HepG2 (cell line): ENCODE data around the gene GNG12. TPM values are rescaled to one million over a fixed set of nuclear protein-coding genes. Genes with fewer than 3 reads are reported as not detected.

ENCODE experiments used
- ATAC-seq: fragments of 200-7000 bp; cut with Tn5 transposase; 3 replicates; pipeline ENCODE4 v1.9.1; 2020; ENCODE audit warnings: mild to moderate bottlenecking, moderate library complexity
- BruUV-seq: library from RNA; stranded (reverse); fragments of 400-500 nt; replicated peaks from 2 replicates; lab custom pipeline; 2021; lab: Mats Ljungman, UMichigan
- CTCF ChIA-PET: fragments of 300-600 bp; formaldehyde crosslinking; extraction: SDS; loops from one replicate; lab custom pipeline; 2021; ENCODE audit warnings: low total read pairs, inconsistent platforms, low intra/inter-chr PET ratio; lab: Yijun Ruan, JAX
- POLR2A ChIA-PET: fragments of 350-600 bp; sonication (Branson Sonifier 250); formaldehyde crosslinking; loops from one replicate; lab custom pipeline; 2020; ENCODE audit warnings: antibody characterized with exemption, inconsistent platforms; lab: Yijun Ruan, JAX
- DNase-seq: peaks from one replicate; pipeline ENCODE4 v3.0.0-alpha.2; 2015; ENCODE audit warnings: low spot score
- FAIRE-seq: peaks from 3 replicates; lab custom pipeline; 2011; peaks lifted over from hg19 to GRCh38; lab: Jason Lieb, UNC
- H2AFZ ChIP-seq: one replicate; pipeline ENCODE4 v1.6.1; 2011; ENCODE audit warnings: low read length, inconsistent platforms
- H3K27ac ChIP-seq: fragments of 300-600 bp; 3 replicates; pipeline ENCODE4 v1.8.0; 2011; ENCODE audit warnings: mixed run types, mild to moderate bottlenecking, mixed read lengths, low read length, inconsistent platforms; ENCODE audit not compliant: insufficient read depth; ENCODE audit errors: extremely low read length
- H3K27me3 ChIP-seq, 2 experiments: fragments of 200-600 bp in 1 of 2; 2 replicates in 1 of 2; 3 replicates in 1 of 2; pipeline versions ENCODE4 v1.6.0 to v1.8.0; 2011; ENCODE audit warnings: low read length in 2 of 2, mild to moderate bottlenecking in 2 of 2, moderate library complexity in 2 of 2, inconsistent platforms in 1 of 2; ENCODE audit not compliant: insufficient read depth in 2 of 2, control insufficient read depth in 1 of 2
- H3K36me3 ChIP-seq, 2 experiments: fragments of 200-600 bp in 1 of 2; replicated peaks in 1 of 2; 2 replicates in 1 of 2; 3 replicates in 1 of 2; pipeline versions ENCODE4 v1.5.1 to v1.8.0; 2011; ENCODE audit warnings: low read length in 2 of 2, inconsistent platforms in 1 of 2; ENCODE audit not compliant: insufficient read depth in 2 of 2, control insufficient read depth in 1 of 2
- H3K4me1 ChIP-seq: 2 replicates; pipeline ENCODE4 v1.5.1; 2012; ENCODE audit warnings: low read length, inconsistent platforms; ENCODE audit not compliant: insufficient read depth
- H3K4me2 ChIP-seq: 2 replicates; pipeline ENCODE4 v1.6.0; 2011; ENCODE audit warnings: low read depth, low read length, inconsistent platforms
- H3K4me3 ChIP-seq, 3 experiments: fragments of 200-600 bp in 1 of 3; sonication (generic), shearing (Covaris generic) in 1 of 3; replicated peaks in 1 of 3; 2 replicates each; pipeline ENCODE4 v1.5.1; 2011 to 2016; ENCODE audit warnings: low read length in 3 of 3, inconsistent platforms in 2 of 3, low read depth in 2 of 3, mild to moderate bottlenecking in 2 of 3, control low read depth in 1 of 3, mixed read lengths in 1 of 3; ENCODE audit not compliant: insufficient read depth in 1 of 3
- H3K79me2 ChIP-seq: one replicate; pipeline ENCODE4 v1.6.1; 2011; ENCODE audit warnings: low read length, inconsistent platforms; ENCODE audit not compliant: insufficient read depth
- H3K9ac ChIP-seq: 2 replicates; pipeline ENCODE4 v1.6.0; 2011; ENCODE audit warnings: mild to moderate bottlenecking, low read depth, low read length, inconsistent platforms; ENCODE audit not compliant: insufficient read depth
- H3K9me3 ChIP-seq: 2 replicates; pipeline ENCODE4 v1.5.1; 2012; ENCODE audit warnings: mild to moderate bottlenecking, low read length
- H4K20me1 ChIP-seq: 2 replicates; pipeline ENCODE4 v1.6.0; 2011; ENCODE audit warnings: inconsistent platforms, mild to moderate bottlenecking, low read length, moderate library complexity; ENCODE audit not compliant: insufficient read depth
- ARHGAP35 ChIP-seq: sonication (generic); formaldehyde crosslinking; IDR thresholded peaks from 2 replicates; pipeline ENCODE4 v1.9.0; 2022; ENCODE audit warnings: mild to moderate bottlenecking, inconsistent platforms, moderate library complexity, missing genetic modification reagents, borderline replicate concordance
- ARNT2 ChIP-seq: sonication (generic); formaldehyde crosslinking; IDR thresholded peaks from 2 replicates; pipeline ENCODE4 v1.8.0; 2022; ENCODE audit warnings: mild to moderate bottlenecking, low read depth, missing genetic modification reagents, moderate library complexity
- CEBPG ChIP-seq: IDR thresholded peaks from 2 replicates; pipeline ENCODE4 v1.6.1; 2016
- FOXP1 ChIP-seq, 2 experiments: fragments of 450-650 bp in 1 of 2; IDR thresholded peaks; 2 replicates each; pipeline ENCODE4 v1.6.1; 2017 to 2018; ENCODE audit warnings: antibody characterized with exemption in 1 of 2
- KDM4B ChIP-seq: sonication (generic); formaldehyde crosslinking; IDR thresholded peaks from 2 replicates; pipeline ENCODE4 v1.4.0; 2020; ENCODE audit warnings: missing genetic modification reagents
- NFKB2 ChIP-seq: sonication (generic); formaldehyde crosslinking; IDR thresholded peaks from 2 replicates; pipeline ENCODE4 v1.4.0; 2020; ENCODE audit warnings: missing genetic modification reagents, borderline replicate concordance
- NR2F1 ChIP-seq, 2 experiments: fragments of 450-650 bp in 1 of 2; formaldehyde crosslinking in 1 of 2; IDR thresholded peaks; 2 replicates each; pipeline versions ENCODE4 v1.5.0 to v1.6.1; 2016 to 2020; ENCODE audit warnings: mild to moderate bottlenecking in 1 of 2, missing compliant biosample characterization in 1 of 2, missing genetic modification reagents in 1 of 2, moderate library complexity in 1 of 2
- PRPF4 ChIP-seq: fragments of 200-400 bp; formaldehyde crosslinking; IDR thresholded peaks from 2 replicates; pipeline ENCODE4 v1.6.1; 2016; ENCODE audit warnings: low read length, low read depth; ENCODE audit not compliant: poor library complexity, severe bottlenecking
- RBFOX2 ChIP-seq: fragments of 200-400 bp; formaldehyde crosslinking; IDR thresholded peaks from 2 replicates; pipeline ENCODE4 v1.6.1; 2017; ENCODE audit warnings: low read depth, mild to moderate bottlenecking, low read length
- RBM22 ChIP-seq: fragments of 200-400 bp; formaldehyde crosslinking; optimal IDR thresholded peaks from 2 replicates; pipeline ENCODE3; 2017; ENCODE audit warnings: mild to moderate bottlenecking, low read length, moderate library complexity
- RXRB ChIP-seq: IDR thresholded peaks from 2 replicates; pipeline ENCODE4 v1.6.1; 2016; ENCODE audit warnings: borderline replicate concordance, missing genetic modification reagents, missing compliant biosample characterization
- SIX4 ChIP-seq: sonication (generic); formaldehyde crosslinking; IDR thresholded peaks from 2 replicates; pipeline ENCODE4 v1.4.0; 2020; ENCODE audit warnings: missing genetic modification reagents
- TMF1 ChIP-seq: sonication (generic); formaldehyde crosslinking; IDR thresholded peaks from 2 replicates; pipeline ENCODE4 v1.8.1; 2022; ENCODE audit warnings: low read depth, missing genetic modification reagents
- ZC3H13 ChIP-seq: sonication (generic); formaldehyde crosslinking; IDR thresholded peaks from 2 replicates; pipeline ENCODE4 v1.8.1; 2023; ENCODE audit warnings: mild to moderate bottlenecking, missing genetic modification reagents, moderate library complexity
- ZNF136 ChIP-seq: sonication (generic); formaldehyde crosslinking; IDR thresholded peaks from 2 replicates; pipeline ENCODE4 v1.8.1; 2022; ENCODE audit warnings: low read depth, mild to moderate bottlenecking, moderate library complexity, missing genetic modification reagents
- ZNF24 ChIP-seq: fragments of 450-650 bp; IDR thresholded peaks from 2 replicates; pipeline ENCODE4 v1.6.1; 2017; ENCODE audit warnings: antibody characterized with exemption, mild to moderate bottlenecking
- ZNF629 ChIP-seq: sonication (generic); formaldehyde crosslinking; conservative IDR thresholded peaks from 2 replicates; pipeline ENCODE4 v1.5.0; 2020; ENCODE audit warnings: missing genetic modification reagents
- WGBS: methylation state at CpG from one replicate; pipeline ENCODE4 v1.1.6; 2017; ENCODE audit warnings: low lambda C conversion rate; 5-methylcytosine and 5-hydroxymethylcytosine counted together
- in situ Hi-C: cut with HindIII; loops from 2 replicates; pipeline ENCODE4 v1.10.0; 2017; ENCODE audit warnings: low pct_unique_long_range_greater_than_20kb; ENCODE audit not compliant: extremely low pct_ligation_motif_present
- intact Hi-C: fragments of 100-400 bp; cut with micrococcal nuclease; formaldehyde crosslinking; loops from one replicate; pipeline ENCODE4 v1.10.0; 2022; ENCODE audit not compliant: unreplicated experiment
- polyA plus RNA-seq, 8 experiments: library from polyadenylated mRNA; depleted of rRNA in 3 of 8; stranded (reverse) in 7 of 8; unstranded in 1 of 8; fragments of >200 nt; fragmentation: Illumina TruSeq in 4 of 8; extraction: Trizol in 4 of 8; gene quantifications; 2 replicates each; pipeline versions ENCODE4 v1.2.1 to v1.2.3, GENCODE V29; 2011 to 2016; ENCODE audit warnings: low read depth in 4 of 8, missing spikeins in 1 of 8, mixed read lengths in 1 of 8; ENCODE audit not compliant: insufficient read depth in 1 of 8
- total RNA-seq, 5 experiments: library from RNA; depleted of rRNA; stranded (reverse); fragments of >200 nt; fragmentation: Illumina TruSeq; extraction: Trizol; gene quantifications; 2 replicates each; pipeline ENCODE4 v1.2.3, GENCODE V29; 2016; ENCODE audit warnings: low read depth in 1 of 5

Gene GNG12
- total and polyA plus RNA-seq, 2 of the 13 experiments (the other 11 are each of a cell fraction or from before 2014, with no cell fraction given): 0.11 TPM

DNA sequence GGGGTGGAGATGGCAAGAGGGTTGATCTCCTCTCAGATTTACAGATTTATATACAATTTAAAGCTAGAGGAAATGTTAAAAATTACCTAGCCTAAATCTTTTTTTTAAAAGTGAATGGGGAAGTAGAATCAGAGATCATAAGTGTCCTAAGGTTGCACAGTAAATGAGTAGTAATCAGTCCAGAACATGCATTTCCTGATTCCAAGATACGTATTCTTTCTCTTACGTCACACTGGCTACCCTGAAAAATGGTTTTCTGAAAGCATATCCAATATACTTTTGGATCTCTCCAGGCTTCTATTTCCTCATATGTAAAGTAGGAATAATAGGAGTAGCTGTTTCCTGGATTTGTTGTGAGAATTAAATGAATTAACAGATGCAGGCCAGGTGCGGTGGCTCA is 136.6 kb downstream of the GNG12 start:
- in situ Hi-C loops (no loop called here), intact Hi-C loops (loop anchor here (1.0 to 2.0 kb wide), 2 partner anchors 7 to 64 kb away; no protein-coding TSS in a partner anchor)
- ATAC-seq: no peak
- Histone ChIP-seq H3K9ac (no peak overlapping the region), H3K27me3 (no peaks in the 10 kb centered on the region), H3K4me1 (peaks cover 60% of the 10 kb centered on the region), H3K79me2 (no peaks in the 10 kb centered on the region), H3K36me3 (no peaks in the 10 kb centered on the region), H3K27ac (no peak overlapping the region), H4K20me1 (no peaks in the 10 kb centered on the region), H3K4me3 (no peak overlapping the region), H3K9me3 (no peaks in the 10 kb centered on the region), H3K4me2 (no peak overlapping the region), H2AFZ (no peak overlapping the region)
- TF ChIP-seq RBM22 (no peak), ZNF24 (no peak), CEBPG (CRISPR knock-in tag) (no peak), RXRB (CRISPR knock-in tag) (no peak), ZC3H13 (CRISPR knock-in tag) (no peak), NFKB2 (CRISPR knock-in tag) (no peak), ARNT2 (no peak), TMF1 (CRISPR knock-in tag) (no peak), ZNF629 (CRISPR knock-in tag) (no peak), PRPF4 (no peak), ARHGAP35 (CRISPR knock-in tag) (no peak), ZNF136 (no peak), NR2F1 (CRISPR knock-in tag; IDR thresholded peaks at IDR 0.05) (no peak), KDM4B (CRISPR knock-in tag) (no peak), FOXP1 (IDR thresholded peaks at IDR 0.05) (no peak), FOXP1 (CRISPR knock-in tag; IDR thresholded peaks at IDR 0.05) (no peak), SIX4 (no peak), RBFOX2 (no peak)
- no TSS peak for BruUV-seq
- CTCF ChIA-PET: no interaction called here
- POLR2A ChIA-PET: interaction anchor here (5.5 kb wide), 1 partner anchor 11 kb away, joined by 53 read pairs; the partner anchor contains the start of gene GADD45A
- DNase-seq: no peak
- WGBS: 99% methylated on average over 3 of the region's 3 CpGs
- FAIRE-seq: no peak
